Posterior vena cava (tissue), 2 donors: ENCODE results near the gene OR4C3. TPM values are rescaled to one million over a fixed set of nuclear protein-coding genes. Genes with fewer than 3 reads are reported as not detected.
"Not testable (repeated sequence)": the region's sequence is repeated elsewhere in the genome, so short reads cannot be mapped to it uniquely, and the experiment has no call there.

Experiments
- DNase-seq: peaks from one replicate; pipeline ENCODE4 v3.0.0-alpha.2; 2020; ENCODE audit warnings: low spot score
- intact Hi-C, 2 donors: fragments of 100-400 bp; cut with DNase I; formaldehyde crosslinking; loops; one replicate each; pipeline versions ENCODE4 v1.14.1 to v1.14.2; 2022 to 2023
- long read RNA-seq, 2 donors: library from polyadenylated mRNA; unstranded; transcript quantifications; one replicate each; pipeline ENCODE4 v2.0.0, GENCODE V29; 2020 to 2021
- total RNA-seq, 2 donors: library from RNA; stranded (reverse); fragmentation: NEBNext Ultra II Directional; extraction: Animal tissue kit (Norgen Biotek cat#: 25700); gene quantifications; one replicate each; pipeline ENCODE4 v1.2.1, GENCODE V29; 2021
- donor health status: DM: yes; HTN: yes; CAD: no.
- donor health status: DM: yes; HTN: yes; CAD: no.

OR4C3 gene
- total RNA-seq = not detected
- long read RNA-seq, donor 1 = 0 reads
- long read RNA-seq, donor 2 = 0 reads

GRCh38 chr11:48324620-48325019 is at the start of gene OR4C3:
Gene OR4C3 (plus strand): TSS chr11:48324920. CDS start chr11:48325022, 102 bp downstream.
- intact Hi-C loops, DNase-seq: not testable (repeated sequence)

DNA sequence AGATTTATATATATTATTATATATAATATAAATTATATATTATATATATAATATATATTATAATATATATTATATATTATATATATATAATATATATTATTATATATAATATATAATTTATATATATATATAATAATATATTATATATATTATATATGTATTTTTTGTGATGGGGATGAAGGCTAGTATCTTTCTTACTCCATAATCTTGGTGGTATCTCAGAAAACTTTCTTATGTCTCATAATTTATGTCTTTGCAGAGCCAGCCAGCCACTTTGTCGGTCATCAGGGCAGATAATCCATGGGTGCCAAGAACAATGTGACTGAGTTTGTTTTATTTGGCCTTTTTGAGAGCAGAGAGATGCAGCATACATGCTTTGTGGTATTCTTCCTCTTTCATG is 18.8 kb upstream of the OR4C3 start, which contains the start of gene OR4S1:
OR4S1 (plus strand) TSS at position 301 of the 400 bp plus-strand sequence; CDS start at position 301, 0 bp downstream.
- DNase-seq = no peak
- intact Hi-C loops = no loop called here

DNA sequence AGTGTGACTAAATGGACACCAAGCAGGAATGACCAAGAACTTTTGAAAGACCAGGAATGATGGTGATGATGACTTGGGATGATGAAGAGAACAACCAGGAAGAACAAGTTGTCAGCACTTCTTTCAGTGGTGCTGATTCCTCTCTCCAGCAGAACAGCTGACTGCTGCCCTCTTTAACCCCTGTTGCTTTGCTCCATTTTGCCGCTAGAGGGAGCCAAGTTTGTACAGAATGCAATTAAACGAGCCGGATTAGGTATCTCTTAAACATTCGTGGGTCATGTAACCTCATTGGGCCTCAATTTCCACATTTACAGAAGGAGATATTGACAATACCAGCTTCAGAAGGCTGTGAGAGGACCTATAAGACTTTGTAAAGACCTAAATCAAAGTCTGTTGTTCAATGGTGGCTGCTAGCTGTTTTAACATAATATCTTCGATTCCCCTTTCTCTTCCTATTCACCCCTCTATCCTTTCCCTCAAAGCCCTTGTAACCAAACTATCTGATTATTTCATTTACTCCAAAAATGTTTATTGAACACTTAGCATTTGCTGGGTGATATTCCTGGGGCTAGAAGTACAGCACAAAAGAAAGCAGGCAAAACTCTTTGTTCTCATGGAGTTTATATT is 16.8 kb upstream of the OR4C3 start:
- DNase-seq = no peak
- intact Hi-C loops = no loop called here

DNA sequence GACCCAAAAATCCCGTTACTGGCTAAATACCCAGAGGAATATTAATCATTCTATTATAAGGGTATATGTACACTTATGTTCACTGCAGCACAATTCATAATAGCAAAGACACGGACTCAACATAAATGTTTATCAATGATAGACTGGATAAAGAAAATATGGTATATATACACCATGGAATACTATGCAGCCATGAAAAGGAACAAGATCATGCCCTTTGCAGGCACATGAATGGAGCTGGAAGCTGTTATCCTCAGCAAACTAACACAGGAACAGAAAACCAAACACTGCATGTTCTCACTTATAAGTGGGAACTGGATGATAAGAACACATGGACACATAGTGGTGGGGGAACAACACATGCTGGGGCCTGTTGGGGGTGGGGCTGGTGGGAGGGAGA is 11.1 kb upstream of the OR4C3 start:
- DNase-seq, intact Hi-C loops: not testable (repeated sequence)

DNA sequence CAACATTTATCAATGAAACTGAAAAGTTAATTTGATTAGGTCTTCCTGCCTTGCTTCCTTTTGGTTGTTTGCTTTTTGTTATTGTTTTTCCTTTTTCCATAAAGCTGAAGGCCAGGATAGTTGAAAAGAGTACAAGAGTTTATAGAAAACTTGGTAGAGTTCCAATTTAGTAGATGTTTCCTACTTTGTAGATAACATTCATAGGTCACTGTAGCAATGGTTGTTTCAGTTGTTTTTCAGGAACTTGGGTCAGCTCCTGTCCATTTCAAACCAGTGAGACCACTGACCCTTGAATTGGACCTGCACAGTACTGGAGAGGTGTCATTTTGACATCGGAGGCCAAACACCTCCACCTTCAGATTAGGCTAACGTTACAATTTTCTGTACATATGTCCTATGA is 4.9 kb upstream of the OR4C3 start:
- intact Hi-C loops, DNase-seq: not testable (repeated sequence)

GRCh38 chr11:48341466-48341865 is 16.7 kb downstream of the OR4C3 start:
- DNase-seq = no peak
- intact Hi-C loops = no loop called here

- DNase-seq, intact Hi-C loops: not testable (repeated sequence)
These were observed 17.8 kb downstream of the OR4C3 start for GRCh38 chr11:48342505-48342904.

- DNase-seq, intact Hi-C loops: not testable (repeated sequence)
These were observed 21.6 kb downstream of the OR4C3 start for GRCh38 chr11:48346286-48346685.

DNA sequence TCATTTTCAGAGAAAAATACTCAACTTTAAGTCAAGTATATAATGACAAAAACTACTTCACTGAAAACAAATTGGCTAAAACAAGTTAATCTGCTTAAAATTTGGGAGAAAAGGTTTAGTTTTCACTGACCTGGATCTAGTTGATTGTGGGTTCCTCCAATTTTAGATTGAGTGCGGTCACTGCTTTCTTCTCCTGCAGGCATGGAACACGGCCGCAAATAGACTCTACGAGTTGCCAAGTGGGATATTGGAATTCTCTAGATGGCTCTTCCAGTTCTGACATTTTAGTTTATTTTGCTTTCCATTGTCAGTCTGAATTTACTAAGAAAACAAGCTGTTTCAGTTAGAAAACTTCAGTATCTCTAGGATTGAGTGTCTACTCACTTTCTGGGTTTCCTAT is 29.3 kb downstream of the OR4C3 start:
- DNase-seq = no peak
- intact Hi-C loops = no loop called here

GRCh38 chr11:48354677-48355076 is 30.0 kb downstream of the OR4C3 start:
- intact Hi-C loops = no loop called here
- DNase-seq = no peak

DNA sequence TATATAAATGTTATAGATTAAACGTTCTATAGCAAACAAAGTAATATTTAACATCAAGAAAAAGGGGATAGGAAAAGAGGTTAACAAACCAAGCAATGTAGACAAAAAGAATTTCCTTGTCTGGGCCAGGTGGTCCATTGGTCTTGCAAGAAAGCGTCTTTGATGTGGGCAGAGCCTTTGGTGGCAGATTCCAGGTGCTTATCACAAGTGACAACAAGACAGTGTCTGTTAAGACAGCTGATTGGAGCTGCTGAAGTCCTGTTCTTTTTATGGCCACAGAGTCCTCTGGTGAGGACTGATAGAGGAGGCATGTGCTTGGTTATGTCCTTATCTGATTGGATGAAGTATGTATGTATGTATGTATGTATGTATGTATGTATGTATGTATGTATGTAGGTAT is 36.6 kb downstream of the OR4C3 start:
- intact Hi-C loops, DNase-seq: not testable (repeated sequence)

GRCh38 chr11:48366365-48366764 is 41.6 kb downstream of the OR4C3 start, which contains the start of gene OR4C5:
Gene OR4C5 (minus strand): TSS chr11:48366465. CDS start chr11:48366465, 0 bp downstream.
- DNase-seq = no peak
- intact Hi-C loops = no loop called here

Other genes starting within 250 kb of the OR4C3 start
- gene OR4B1, start 108.1 kb upstream of the OR4C3 start, total RNA-seq = not detected
- not detected for gene OR4X2, start 79.8 kb upstream of the OR4C3 start, total RNA-seq
- not detected for gene OR4X1, start 61.1 kb upstream of the OR4C3 start, total RNA-seq
- not detected for gene OR4S1, start 18.7 kb upstream of the OR4C3 start, total RNA-seq
- not detected for gene OR4C5, start 41.5 kb downstream of the OR4C3 start, total RNA-seq
- gene OR4A47, start 163.9 kb downstream of the OR4C3 start, total RNA-seq = not detected